Measurements from ENCODE around the gene BCAR1. TPM values are rescaled to one million over a fixed set of nuclear protein-coding genes. Genes with fewer than 3 reads are reported as not detected.

The BCAR1 gene
- total and polyA plus RNA-seq, 2 of the 13 experiments (the other 11 are each of a cell fraction or from before 2014, with no cell fraction given), result 48.1 to 51.7 TPM

- 0 out of 2 replicates have a peak, but pooled peaks have one; percentile 14 for TF ChIP-seq MED13 (CRISPR knock-in tag; IDR thresholded peaks at IDR 0.05)
- no peak for TF ChIP-seq ZNF850 (CRISPR knock-in tag; conservative IDR thresholded peaks at IDR 0.05)
- TF ChIP-seq ZBTB7A (CRISPR knock-in tag; IDR thresholded peaks at IDR 0.05), result peak; percentile 74; the same call in 1 of the 2 replicates
- peak; percentile 33 for TF ChIP-seq HNF4A (CRISPR knock-in tag; IDR thresholded peaks at IDR 0.05)
- TF ChIP-seq SMAD1 (CRISPR knock-in tag; IDR thresholded peaks at IDR 0.05; ENCODE audit: borderline replicate concordance, low read depth), result no peak
- TF ChIP-seq ZNF292 (CRISPR knock-in tag; IDR thresholded peaks at IDR 0.05; ENCODE audit: borderline replicate concordance, low read depth), result no peak
- peak; percentile 68; the same call in 1 of the 2 replicates for TF ChIP-seq SAP130 (CRISPR knock-in tag; IDR thresholded peaks at IDR 0.05; ENCODE audit: low read depth)
- TF ChIP-seq ZNF318 (CRISPR knock-in tag; IDR thresholded peaks at IDR 0.05), result no peak
- 0 out of 2 replicates have a peak, but pooled peaks have one; percentile 19 for TF ChIP-seq KAT8 (CRISPR knock-in tag; IDR thresholded peaks at IDR 0.05)
- TF ChIP-seq ASH2L (IDR thresholded peaks at IDR 0.05; ENCODE audit: insufficient read length, low read depth, low read length), result no peak
- TF ChIP-seq GATAD2A (CRISPR knock-in tag; IDR thresholded peaks at IDR 0.05), result peak; percentile 82
- TF ChIP-seq HNF1A (IDR thresholded peaks at IDR 0.05; ENCODE audit: low read depth), result no peak
- TF ChIP-seq HNF1A (CRISPR knock-in tag; IDR thresholded peaks at IDR 0.05; ENCODE audit: borderline replicate concordance), result peak; percentile 85
- no peak for TF ChIP-seq ZNF570 (CRISPR knock-in tag; IDR thresholded peaks at IDR 0.05; ENCODE audit: borderline replicate concordance)
- no peak for TF ChIP-seq FOXC1 (CRISPR knock-in tag; IDR thresholded peaks at IDR 0.05; ENCODE audit: borderline replicate concordance)
- no peak for TF ChIP-seq U2AF1 (optimal IDR thresholded peaks at IDR 0.05; ENCODE audit: low read depth, low read length)
- no peak for TF ChIP-seq RELA (CRISPR knock-in tag; IDR thresholded peaks at IDR 0.05)
Observed at GRCh38 chr16:75238132-75238852, 13.1 kb downstream of the BCAR1 start (continued).

All from HepG2 (cell line).